Prostate gland (tissue), 2 donors: ENCODE measurements around the gene DUSP8. TPM values are rescaled to one million over a fixed set of nuclear protein-coding genes. Genes with fewer than 3 reads are reported as not detected.

ENCODE experiments used
- DNase-seq: peaks from one replicate; pipeline ENCODE4 v3.0.0-alpha.2; 2019; ENCODE audit warnings: low spot score
- H3K27ac ChIP-seq, 2 donors: fragments of 200-600 bp; sonication (generic); 2 replicates each; pipeline ENCODE4 v1.5.1; 2017 to 2019
- H3K27me3 ChIP-seq: fragments of 200-600 bp; sonication (generic); replicated peaks from 2 replicates; pipeline ENCODE4 v1.5.1; 2019; ENCODE audit not compliant: insufficient read depth
- H3K36me3 ChIP-seq, 2 donors: fragments of 200-600 bp; sonication (generic); 1 replicate in 1 of 2; 2 replicates in 1 of 2; pipeline versions ENCODE4 v1.5.1 to v1.8.1; 2017 to 2019
- H3K4me1 ChIP-seq: fragments of 200-600 bp; sonication (generic); replicated peaks from 2 replicates; pipeline ENCODE4 v1.5.1; 2019
- H3K4me3 ChIP-seq, 2 donors: fragments of 200-600 bp; sonication (generic); 2 replicates each; pipeline ENCODE4 v1.5.1; 2017 to 2019
- H3K9me3 ChIP-seq: fragments of 200-600 bp; sonication (generic); 2 replicates; pipeline ENCODE4 v1.5.1; 2017
- POLR2A ChIP-seq: fragments of 450-650 bp; IDR thresholded peaks from one replicate; pipeline ENCODE4 v1.6.1; 2016; ENCODE audit warnings: antibody characterized with exemption, mild to moderate bottlenecking
- POLR2AphosphoS5 ChIP-seq: sonication (generic); formaldehyde crosslinking; IDR thresholded peaks from one replicate; pipeline ENCODE4 v1.6.1; 2017; ENCODE audit warnings: antibody characterized with exemption
- WGBS: methylation state at CpG from one replicate; pipeline ENCODE4 v1.1.5; 2018; 5-methylcytosine and 5-hydroxymethylcytosine counted together
- intact Hi-C: fragments of 100-400 bp; cut with DNase I; formaldehyde crosslinking; loops from one replicate; pipeline ENCODE4 v1.14.2; 2022
- total RNA-seq, 2 donors: library from RNA; depleted of rRNA; stranded (reverse); fragments of >200 nt; gene quantifications; one replicate each; pipeline ENCODE4 v1.1.0, GENCODE V29; 2016
- TF ChIP-seq, protein P1 (sequence below), 4 experiments: fragments of 200-600 bp in 2 of 4; fragments of 450-650 bp in 2 of 4; sonication (generic) in 2 of 4; IDR thresholded peaks; 1 replicate in 3 of 4; 2 replicates in 1 of 4; pipeline ENCODE4 v1.5.1; 2016 to 2019; ENCODE audit warnings: antibody characterized with exemption in 4 of 4, mild to moderate bottlenecking in 2 of 4, moderate library complexity in 2 of 4

DUSP8 gene
- total RNA-seq, 2 donors from 2014 or later, result 8.8 to 17.2 TPM

DNA sequence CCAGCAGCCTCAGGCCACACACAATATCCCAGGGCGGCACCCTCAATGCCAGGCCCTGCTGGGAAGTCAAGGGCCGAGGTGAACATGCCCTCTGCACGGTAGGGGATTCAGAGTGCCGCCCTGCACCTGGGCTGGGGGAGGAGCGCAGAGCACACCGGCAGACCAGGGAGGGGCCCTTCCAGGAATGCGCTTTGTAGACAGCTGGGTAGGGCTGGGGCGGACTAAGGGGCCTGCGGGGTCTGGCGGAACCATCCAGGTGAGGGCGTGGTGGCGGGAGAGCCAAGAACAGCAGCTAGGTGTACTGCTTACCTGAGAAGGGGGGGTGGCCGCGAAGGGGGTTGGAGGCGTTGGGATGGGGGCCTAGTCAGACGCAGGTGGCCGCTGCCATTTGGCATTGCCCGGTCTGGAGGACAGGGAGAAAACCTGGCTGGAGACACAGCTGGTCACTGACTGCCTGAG, 26.0 kb downstream of the DUSP8 start:
- Histone ChIP-seq H3K4me1 (peaks cover 9% of the 10 kb centered on the region), H3K4me3 (no peak overlapping the region), H3K9me3 (no peaks in the 10 kb centered on the region), H3K36me3 (no peaks in the 10 kb centered on the region), H3K27me3 (peaks cover 16% of the 10 kb centered on the region), H3K27ac (no peak overlapping the region)
- TF ChIP-seq POLR2AphosphoS5 (no peak), POLR2A (no peak)
- TF ChIP-seq, protein P1, sequence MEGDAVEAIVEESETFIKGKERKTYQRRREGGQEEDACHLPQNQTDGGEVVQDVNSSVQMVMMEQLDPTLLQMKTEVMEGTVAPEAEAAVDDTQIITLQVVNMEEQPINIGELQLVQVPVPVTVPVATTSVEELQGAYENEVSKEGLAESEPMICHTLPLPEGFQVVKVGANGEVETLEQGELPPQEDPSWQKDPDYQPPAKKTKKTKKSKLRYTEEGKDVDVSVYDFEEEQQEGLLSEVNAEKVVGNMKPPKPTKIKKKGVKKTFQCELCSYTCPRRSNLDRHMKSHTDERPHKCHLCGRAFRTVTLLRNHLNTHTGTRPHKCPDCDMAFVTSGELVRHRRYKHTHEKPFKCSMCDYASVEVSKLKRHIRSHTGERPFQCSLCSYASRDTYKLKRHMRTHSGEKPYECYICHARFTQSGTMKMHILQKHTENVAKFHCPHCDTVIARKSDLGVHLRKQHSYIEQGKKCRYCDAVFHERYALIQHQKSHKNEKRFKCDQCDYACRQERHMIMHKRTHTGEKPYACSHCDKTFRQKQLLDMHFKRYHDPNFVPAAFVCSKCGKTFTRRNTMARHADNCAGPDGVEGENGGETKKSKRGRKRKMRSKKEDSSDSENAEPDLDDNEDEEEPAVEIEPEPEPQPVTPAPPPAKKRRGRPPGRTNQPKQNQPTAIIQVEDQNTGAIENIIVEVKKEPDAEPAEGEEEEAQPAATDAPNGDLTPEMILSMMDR (IDR thresholded peaks at IDR 0.05), result no peak
- WGBS, result 9% methylated on average over 18 of the region's 18 CpGs
- intact Hi-C loops, result loop anchor here (2.0 kb wide), 1 partner anchor 29 kb away; no protein-coding TSS in a partner anchor
- DNase-seq, result no peak

DNA sequence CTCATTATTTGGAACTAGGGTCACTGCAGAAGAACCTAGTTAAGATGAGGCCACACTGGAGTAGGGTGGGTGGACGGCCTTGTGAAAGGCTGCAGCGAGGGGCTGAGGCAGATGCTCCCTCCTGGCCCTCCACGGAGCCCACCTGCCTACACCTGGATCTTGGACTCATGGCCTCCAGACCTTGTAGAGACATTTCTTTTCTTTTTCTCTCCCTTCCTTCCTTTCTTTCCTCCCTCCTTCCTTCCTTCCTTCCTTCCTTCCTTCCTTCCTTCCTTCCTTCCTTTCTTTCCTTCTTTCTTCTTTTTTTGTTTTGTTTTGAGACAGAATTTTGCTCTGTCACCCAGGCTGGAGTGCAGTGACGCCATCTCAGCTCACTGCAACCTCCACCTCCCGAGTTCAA, 26.6 kb downstream of the DUSP8 start:
- peaks cover 16% of the 10 kb centered on the region for H3K27me3 ChIP-seq
- intact Hi-C loops, result no loop called here
- no peak for DNase-seq
- no peaks in the 10 kb centered on the region for H3K9me3 ChIP-seq
- H3K4me1 ChIP-seq, result peaks cover 9% of the 10 kb centered on the region
- 81% methylated on average over 5 of the region's 5 CpGs for WGBS
- TF ChIP-seq POLR2A (no peak), POLR2AphosphoS5 (no peak)
- TF ChIP-seq, protein P1 (IDR thresholded peaks at IDR 0.05), result no peak
- H3K4me3 ChIP-seq, result no peak overlapping the region
- H3K36me3 ChIP-seq, result no peaks in the 10 kb centered on the region
- H3K27ac ChIP-seq, result no peak overlapping the region

DNA sequence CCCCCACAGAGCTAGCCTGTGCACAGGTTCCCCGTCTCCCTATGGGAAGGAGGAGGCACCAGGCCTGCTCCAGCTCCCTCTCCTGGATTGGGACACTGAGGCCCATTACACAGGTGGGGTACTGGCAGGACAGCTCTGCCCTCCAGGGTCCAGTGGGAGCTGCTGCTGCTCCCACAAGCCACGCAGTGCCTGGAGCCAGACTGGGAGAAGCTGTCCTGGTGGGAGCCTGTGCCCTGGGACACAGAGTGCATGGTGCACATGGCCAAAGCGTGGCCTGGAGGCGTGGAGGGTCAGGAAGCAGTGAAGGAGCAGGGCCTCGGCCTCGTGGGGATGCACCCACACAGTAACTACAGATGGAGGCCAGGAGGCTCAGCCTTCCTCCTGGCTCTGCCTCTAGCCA, 27.5 kb downstream of the DUSP8 start:
- TF ChIP-seq, protein P1 (IDR thresholded peaks at IDR 0.05), result no peak
- peaks cover 9% of the 10 kb centered on the region for H3K4me1 ChIP-seq
- H3K36me3 ChIP-seq, result no peaks in the 10 kb centered on the region
- no peak overlapping the region for H3K4me3 ChIP-seq
- H3K27me3 ChIP-seq, result peaks cover 16% of the 10 kb centered on the region
- WGBS, result 88% methylated on average over 6 of the region's 6 CpGs
- no peak for DNase-seq
- H3K27ac ChIP-seq, result no peak overlapping the region
- H3K9me3 ChIP-seq, result no peaks in the 10 kb centered on the region
- intact Hi-C loops, result no loop called here

DNA sequence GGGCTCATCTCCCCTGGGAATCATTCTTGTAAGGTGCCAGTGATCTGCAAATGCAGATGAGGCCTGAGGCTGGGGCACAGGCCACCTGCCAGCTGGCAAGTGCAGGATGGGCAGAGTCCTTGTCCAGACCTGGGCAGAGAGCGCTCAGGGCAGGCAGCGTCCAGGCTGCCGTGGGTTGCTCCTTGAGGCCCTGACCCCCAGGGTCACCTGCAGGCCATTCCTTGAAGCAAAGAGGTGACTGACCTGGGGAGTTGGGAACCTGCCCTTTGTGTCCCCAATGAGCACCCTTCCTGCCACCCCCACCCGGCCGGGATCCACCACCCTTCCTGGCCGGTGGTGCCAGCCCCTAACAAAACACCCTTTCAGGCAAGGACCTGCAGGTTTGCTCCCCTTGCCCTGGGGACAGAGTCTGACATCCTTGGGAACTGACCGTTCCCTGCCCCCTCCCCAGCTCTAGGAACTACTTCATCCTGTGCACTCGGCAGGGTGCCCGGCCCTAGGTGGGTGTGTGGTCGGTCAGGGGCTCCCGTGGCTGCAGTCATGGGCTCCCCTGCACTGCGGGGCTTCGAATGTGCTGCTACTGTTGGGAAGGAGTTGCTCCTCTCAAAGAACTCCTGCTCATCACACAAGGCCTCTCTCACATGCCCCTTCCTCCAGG, 28.3 kb downstream of the DUSP8 start:
- Histone ChIP-seq H3K27me3 (peaks cover 16% of the 10 kb centered on the region), H3K9me3 (no peaks in the 10 kb centered on the region), H3K4me3 (no peak overlapping the region), H3K4me1 (peaks cover 9% of the 10 kb centered on the region), H3K36me3 (no peaks in the 10 kb centered on the region), H3K27ac (no peak overlapping the region)
- no peak for DNase-seq
- 81% methylated on average over 13 of the region's 13 CpGs for WGBS
- intact Hi-C loops, result no loop called here
- TF ChIP-seq, protein P1 (IDR thresholded peaks at IDR 0.05), result no peak
- no peak for TF ChIP-seq POLR2A
- no peak for TF ChIP-seq POLR2AphosphoS5

DNA sequence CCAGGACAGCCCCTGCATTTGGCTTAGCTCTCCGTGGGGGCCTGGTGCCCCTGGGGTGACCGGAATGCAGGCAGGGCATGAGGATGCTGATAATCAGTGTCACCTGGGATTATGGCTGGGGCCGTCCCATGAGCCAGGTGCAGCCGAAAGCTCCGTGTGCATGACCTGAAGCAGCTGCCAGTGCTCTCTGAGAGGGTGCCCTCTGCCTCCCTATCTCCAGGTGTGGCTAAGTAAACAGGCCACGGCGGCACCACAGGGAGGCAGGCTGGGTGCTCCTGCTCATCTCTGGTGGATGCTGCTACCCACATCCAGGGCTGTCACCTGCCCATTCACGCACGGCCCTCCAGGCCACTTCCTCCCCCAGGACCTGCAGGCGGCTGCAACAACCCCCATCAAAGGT, 29.8 kb downstream of the DUSP8 start:
- Histone ChIP-seq H3K27ac (no peak overlapping the region), H3K4me1 (peaks cover 7% of the 10 kb centered on the region), H3K27me3 (peaks cover 13% of the 10 kb centered on the region), H3K9me3 (no peaks in the 10 kb centered on the region), H3K36me3 (no peaks in the 10 kb centered on the region), H3K4me3 (no peak overlapping the region)
- intact Hi-C loops, result no loop called here
- TF ChIP-seq POLR2AphosphoS5 (no peak), POLR2A (no peak)
- TF ChIP-seq, protein P1 (IDR thresholded peaks at IDR 0.05), result no peak
- no peak for DNase-seq
- 61% methylated on average over 8 of the region's 10 CpGs for WGBS
